ENCODE data around the gene NFATC1.

The NFATC1 gene

GRCh38 chr18:79525556-79526467, 130.1 kb downstream of the NFATC1 start:
- DNase-seq, result no peak

GRCh38 chr18:79526468-79527460, 131.0 kb downstream of the NFATC1 start:
- no peak for DNase-seq

GRCh38 chr18:79527656-79528315, 132.1 kb downstream of the NFATC1 start:
- no peak for DNase-seq

GRCh38 chr18:79528316-79528695, 132.6 kb downstream of the NFATC1 start:
- DNase-seq, result no peak

- DNase-seq, result peak in 1 of 2 experiments; percentile 5
These were observed 133.1 kb downstream of the NFATC1 start for GRCh38 chr18:79528846-79529245.

- DNase-seq, result no peak
These were observed 133.6 kb downstream of the NFATC1 start for GRCh38 chr18:79529296-79529695.

GRCh38 chr18:79529991-79530390, 134.3 kb downstream of the NFATC1 start:
- DNase-seq, result no peak

GRCh38 chr18:79530821-79531220, 135.1 kb downstream of the NFATC1 start:
- no peak for DNase-seq

GRCh38 chr18:79531386-79531785, 135.7 kb downstream of the NFATC1 start:
- no peak for DNase-seq

GRCh38 chr18:79531926-79532312, 136.2 kb downstream of the NFATC1 start:
- no peak for DNase-seq

GRCh38 chr18:79532313-79533007, 136.7 kb downstream of the NFATC1 start:
- no peak for DNase-seq

- DNase-seq, result no peak
These were observed 137.4 kb downstream of the NFATC1 start for GRCh38 chr18:79533146-79533545.

- no peak for DNase-seq
These were observed 137.9 kb downstream of the NFATC1 start for GRCh38 chr18:79533591-79533990.

- DNase-seq, result no peak
These were observed 138.6 kb downstream of the NFATC1 start for GRCh38 chr18:79534356-79534755.

- DNase-seq, result no peak
These were observed 142.0 kb downstream of the NFATC1 start for GRCh38 chr18:79537758-79538157.

- DNase-seq, result no peak
These were observed 142.9 kb downstream of the NFATC1 start for GRCh38 chr18:79538635-79539034.

GRCh38 chr18:79540161-79540903, 144.6 kb downstream of the NFATC1 start:
- DNase-seq, result no peak

- DNase-seq, result no peak
These were observed 145.2 kb downstream of the NFATC1 start for GRCh38 chr18:79540904-79541282.

- no peak for DNase-seq
These were observed 146.5 kb downstream of the NFATC1 start for GRCh38 chr18:79542213-79542612.

GRCh38 chr18:79542876-79543750, 147.4 kb downstream of the NFATC1 start:
- no peak for DNase-seq

All from SW 1271 (cell line).